A673 (cell line): ENCODE results near the gene EMP2. TPM values are rescaled to one million over a fixed set of nuclear protein-coding genes. Genes with fewer than 3 reads are reported as not detected.

Experiments
- BruUV-seq: library from RNA; stranded (reverse); fragments of 400-500 nt; replicated peaks from 2 replicates; lab custom pipeline; 2021; lab: Mats Ljungman, UMichigan
- CTCF ChIA-PET: fragments of 300-600 bp; sonication (Branson Sonifier 250); formaldehyde crosslinking; loops from one replicate; lab custom pipeline; 2022; ENCODE audit warnings: antibody characterized with exemption; lab: Charles Lee
- POLR2A ChIA-PET: fragments of 300-600 bp; sonication (Branson Sonifier 250); formaldehyde crosslinking; loops from one replicate; lab custom pipeline; 2022; ENCODE audit warnings: antibody characterized with exemption; ENCODE audit not compliant: low non-redundant PET; lab: Charles Lee
- DNase-seq: peaks from one replicate; pipeline ENCODE4 v3.0.0-alpha.2; 2015; ENCODE audit warnings: low spot score
- H3K27ac ChIP-seq: fragments of 200-600 bp; sonication (generic); 2 replicates; pipeline ENCODE4 v1.5.1; 2016; ENCODE audit warnings: mixed run types, low read depth, mild to moderate bottlenecking, mixed read lengths, antibody characterized with exemption, low read length; ENCODE audit not compliant: poor library complexity, severe bottlenecking
- H3K27me3 ChIP-seq: fragments of 200-600 bp; sonication (generic); replicated peaks from 2 replicates; pipeline ENCODE4 v1.6.1; 2017; ENCODE audit warnings: mixed run types, low read depth, mild to moderate bottlenecking, mixed read lengths, antibody characterized with exemption, low read length; ENCODE audit not compliant: insufficient read depth, poor library complexity
- H3K36me3 ChIP-seq: fragments of 200-600 bp; sonication (generic); 2 replicates; pipeline ENCODE4 v1.6.1; 2016; ENCODE audit warnings: mixed run types, mild to moderate bottlenecking, mixed read lengths, antibody characterized with exemption, low read length; ENCODE audit not compliant: insufficient read depth, poor library complexity, severe bottlenecking
- H3K4me1 ChIP-seq: fragments of 200-600 bp; sonication (generic); 2 replicates; pipeline ENCODE4 v1.6.1; 2017; ENCODE audit warnings: mixed run types, mild to moderate bottlenecking, mixed read lengths, antibody characterized with exemption, low read length; ENCODE audit not compliant: insufficient read depth, poor library complexity, severe bottlenecking
- H3K4me3 ChIP-seq: fragments of 200-600 bp; sonication (generic); 2 replicates; pipeline ENCODE4 v1.5.1; 2016; ENCODE audit warnings: low read depth, mixed run types, mild to moderate bottlenecking, mixed read lengths, low read length; ENCODE audit not compliant: poor library complexity, severe bottlenecking
- H3K9me3 ChIP-seq: fragments of 200-600 bp; sonication (generic); 2 replicates; pipeline ENCODE4 v1.6.1; 2016; ENCODE audit warnings: mixed run types, low read depth, mild to moderate bottlenecking, mixed read lengths, antibody characterized with exemption, low read length; ENCODE audit not compliant: poor library complexity, severe bottlenecking
- EZH2 ChIP-seq: fragments of 200-600 bp; sonication (generic); IDR thresholded peaks from 2 replicates; pipeline ENCODE4 v1.6.1; 2017; ENCODE audit warnings: borderline replicate concordance, low read depth, mild to moderate bottlenecking, mixed read lengths, antibody characterized with exemption, low read length; ENCODE audit not compliant: poor library complexity, severe bottlenecking
- intact Hi-C: fragments of 100-400 bp; cut with micrococcal nuclease; formaldehyde crosslinking; loops from one replicate; pipeline ENCODE4 v1.10.0; 2022; ENCODE audit not compliant: unreplicated experiment
- total RNA-seq: library from RNA; stranded (reverse); gene quantifications from 2 replicates; pipeline ENCODE4 v1.2.3, GENCODE V29; 2021
- TF ChIP-seq, protein P1 (sequence below): fragments of 300-800, 200-600 bp; sonication (generic); conservative IDR thresholded peaks from 2 replicates; pipeline ENCODE4 v1.5.1; 2017; ENCODE audit warnings: low read depth, mild to moderate bottlenecking, antibody characterized with exemption, low read length, moderate library complexity, mixed read lengths

EMP2 gene
- total RNA-seq, 1 experiment from 2014 or later: 12.9 TPM

- BruUV-seq: no TSS peak
- Histone ChIP-seq H3K36me3 (peaks cover 2% of the 10 kb centered on the region), H3K4me1 (no peaks in the 10 kb centered on the region), H3K27ac (no peak overlapping the region), H3K4me3 (no peak overlapping the region), H3K27me3 (no peaks in the 10 kb centered on the region), H3K9me3 (peaks cover 8% of the 10 kb centered on the region)
- ChIA-PET POLR2A (no interaction called here), CTCF (interaction anchor here (1.0 kb wide), 1 partner anchor 37 kb away, joined by 3 read pairs; no protein-coding TSS in a partner anchor)
- intact Hi-C loops: no loop called here
- no peak for DNase-seq
- TF ChIP-seq, protein P1, sequence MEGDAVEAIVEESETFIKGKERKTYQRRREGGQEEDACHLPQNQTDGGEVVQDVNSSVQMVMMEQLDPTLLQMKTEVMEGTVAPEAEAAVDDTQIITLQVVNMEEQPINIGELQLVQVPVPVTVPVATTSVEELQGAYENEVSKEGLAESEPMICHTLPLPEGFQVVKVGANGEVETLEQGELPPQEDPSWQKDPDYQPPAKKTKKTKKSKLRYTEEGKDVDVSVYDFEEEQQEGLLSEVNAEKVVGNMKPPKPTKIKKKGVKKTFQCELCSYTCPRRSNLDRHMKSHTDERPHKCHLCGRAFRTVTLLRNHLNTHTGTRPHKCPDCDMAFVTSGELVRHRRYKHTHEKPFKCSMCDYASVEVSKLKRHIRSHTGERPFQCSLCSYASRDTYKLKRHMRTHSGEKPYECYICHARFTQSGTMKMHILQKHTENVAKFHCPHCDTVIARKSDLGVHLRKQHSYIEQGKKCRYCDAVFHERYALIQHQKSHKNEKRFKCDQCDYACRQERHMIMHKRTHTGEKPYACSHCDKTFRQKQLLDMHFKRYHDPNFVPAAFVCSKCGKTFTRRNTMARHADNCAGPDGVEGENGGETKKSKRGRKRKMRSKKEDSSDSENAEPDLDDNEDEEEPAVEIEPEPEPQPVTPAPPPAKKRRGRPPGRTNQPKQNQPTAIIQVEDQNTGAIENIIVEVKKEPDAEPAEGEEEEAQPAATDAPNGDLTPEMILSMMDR: no peak
- no peak for TF ChIP-seq EZH2
Measured at GRCh38 chr16:10551881-10552280, 28.5 kb downstream of the EMP2 start.

- no peak for DNase-seq
Measured at GRCh38 chr16:10548404-10548803, 32.0 kb downstream of the EMP2 start.

DNA sequence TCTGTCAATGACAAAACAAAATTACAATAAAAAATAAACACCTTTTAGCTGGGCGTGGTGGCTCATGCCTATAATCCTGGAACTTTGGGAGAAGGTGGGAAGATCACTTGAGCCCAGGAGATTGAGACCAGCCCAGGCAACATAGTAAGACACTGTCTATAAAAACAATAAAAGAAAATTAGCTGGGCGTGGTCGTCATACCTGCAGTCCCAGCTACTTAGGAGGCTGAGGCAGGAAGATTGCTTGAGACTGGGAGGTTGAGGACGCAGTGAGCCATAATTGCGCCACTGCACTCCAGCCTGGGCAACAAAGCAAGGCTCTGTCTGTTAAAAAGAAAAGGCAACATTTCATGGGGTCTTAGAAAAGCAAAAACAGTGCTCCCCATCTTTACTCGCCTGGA lies 32.7 kb downstream of the EMP2 start:
- intact Hi-C loops: no loop called here
- H3K27me3 ChIP-seq: no peaks in the 10 kb centered on the region
- peaks cover 8% of the 10 kb centered on the region for H3K9me3 ChIP-seq
- TF ChIP-seq, protein P1: no peak
- no peak for TF ChIP-seq EZH2
- H3K4me3 ChIP-seq: no peak overlapping the region
- peaks cover 2% of the 10 kb centered on the region for H3K36me3 ChIP-seq
- ChIA-PET POLR2A (no interaction called here), CTCF (no interaction called here)
- no peaks in the 10 kb centered on the region for H3K4me1 ChIP-seq
- no TSS peak for BruUV-seq
- DNase-seq: no peak
- no peak overlapping the region for H3K27ac ChIP-seq

More at GRCh38 chr16:10548404-10548803, 32.0 kb downstream of the EMP2 start:
- Histone ChIP-seq H3K4me1 (no peaks in the 10 kb centered on the region), H3K27ac (no peak overlapping the region), H3K9me3 (peaks cover 8% of the 10 kb centered on the region), H3K27me3 (no peaks in the 10 kb centered on the region), H3K36me3 (peaks cover 2% of the 10 kb centered on the region), H3K4me3 (no peak overlapping the region)
- no TSS peak for BruUV-seq
- intact Hi-C loops: no loop called here
- CTCF ChIA-PET: no interaction called here
- TF ChIP-seq, protein P1: no peak
- TF ChIP-seq EZH2: no peak
- POLR2A ChIA-PET: no interaction called here
